Heart right ventricle (tissue), 16 donors: ENCODE results near the gene SCGB1D4. TPM values are rescaled to one million over a fixed set of nuclear protein-coding genes. Genes with fewer than 3 reads are reported as not detected.

Experiments used
- ATAC-seq, 8 donors: fragments of 200-7000 bp; cut with Tn5 transposase; one replicate each; pipeline ENCODE4 v1.9.1; 2020; ENCODE audit warnings: mild to moderate bottlenecking in 8 of 8, moderate library complexity in 8 of 8, moderate number of reproducible peaks in 1 of 8
- DNase-seq, 2 donors: peaks; one replicate each; pipeline ENCODE4 v3.0.0-alpha.2; 2020
- H3K27ac ChIP-seq, 10 donors: fragments of 200-600 bp; sonication (generic) in 2 of 10; one replicate each; pipeline versions ENCODE4 v1.5.0 to v1.8.0; 2020 to 2022; ENCODE audit warnings: mild to moderate bottlenecking in 3 of 10
- H3K27me3 ChIP-seq, 7 donors: fragments of 200-600 bp; one replicate each; pipeline ENCODE4 v1.8.0; 2021 to 2022; ENCODE audit warnings: mild to moderate bottlenecking in 2 of 7
- H3K36me3 ChIP-seq, 9 donors: fragments of 200-600 bp; sonication (generic) in 1 of 9; one replicate each; pipeline versions ENCODE4 v1.5.0 to v1.8.0; 2020 to 2022; ENCODE audit warnings: mild to moderate bottlenecking in 2 of 9
- H3K4me1 ChIP-seq, 9 donors: fragments of 200-600 bp; sonication (generic) in 1 of 9; one replicate each; pipeline versions ENCODE4 v1.5.0 to v1.8.0; 2020 to 2022; ENCODE audit warnings: mild to moderate bottlenecking in 4 of 9
- H3K4me3 ChIP-seq, 10 donors: fragments of 200-600 bp; sonication (generic) in 2 of 10; one replicate each; pipeline versions ENCODE4 v1.5.0 to v1.8.0; 2020 to 2022; ENCODE audit warnings: mild to moderate bottlenecking in 7 of 10, moderate library complexity in 2 of 10
- H3K9me3 ChIP-seq, 11 donors: fragments of 200-600 bp in 10 of 11; sonication (generic) in 2 of 11; one replicate each; pipeline versions ENCODE4 v1.5.0 to v1.8.0; 2013 to 2022; ENCODE audit warnings: mild to moderate bottlenecking in 2 of 11, control low read depth in 1 of 11, moderate library complexity in 1 of 11
- CTCF ChIP-seq, 9 donors: fragments of 200-600 bp; sonication (generic) in 2 of 9; IDR thresholded peaks; one replicate each; pipeline versions ENCODE4 v1.5.0 to v1.8.0; 2021 to 2022; ENCODE audit warnings: antibody characterized with exemption in 9 of 9, mild to moderate bottlenecking in 5 of 9, moderate library complexity in 1 of 9
- WGBS, 2 donors: extraction: QIAGEN DNeasy Blood & Tissue Kit; methylation state at CpG; one replicate each; pipeline ENCODE4 v1.1.7; 2013; ENCODE audit warnings: inconsistent platforms in 1 of 2; 5-methylcytosine and 5-hydroxymethylcytosine counted together
- intact Hi-C, 10 donors: fragments of 100-400 bp; cut with DNase I; formaldehyde crosslinking; loops; one replicate each; pipeline versions ENCODE4 v1.11.1 to v1.14.2; 2022
- polyA plus RNA-seq, 2 donors: library from polyadenylated mRNA; stranded (reverse); fragments of 200-250 nt; gene quantifications; one replicate each; pipeline ENCODE4 v1.2.3, GENCODE V29; 2013
- total RNA-seq, 10 donors: library from RNA; stranded (reverse); fragmentation: NEBNext Ultra II Directional in 3 of 10; extraction: Animal tissue kit (Norgen Biotek cat#: 25700) in 3 of 10; gene quantifications; one replicate each; pipeline versions ENCODE4 v1.2.1 to v1.2.4, GENCODE V29; 2021 to 2023
- donor health status: Arrhythmogenic right ventricular cardiomyopathy.
- donor health status: ischemic (EF 13 %, LVEDD 7.1; RV severe dilation, severe dysfunction).
- donor health status: healthy with polysubstance abuse.
- donor health status: DM: no; HTN: yes; CAD: no.
- donor health status: DM: no; HTN: no; CAD: no.
- donor health status: ischemic (EF 25% LVEDD 6.9; RV normal size, moderate dysfunction).
- donor health status: ischemic (EF 25% LVEDD 5.7; RV mildly dilated, moderate dysfunction).
- donor health status: healthy.
- donor health status: DM: yes; HTN: yes; CAD: no.
- donor health status: Ischemic cardiomyopathy.
- donor health status: ischemic (EF 35%, LVEDD 5.7; RV mildly dilated, moderate dysfunction).
- donor health status: nonischemic (EF 11% LVEDD 7.7; RV severe dilation, severe dysfunction).
- donor health status: DM: yes; HTN: yes; CAD: no.
- donor health status: PGD.
- donor health status: ischemic (EF 29% LVEDD 5.4; RV normal size, mild dysfunction).
- donor health status: nonischemic (EF 23%, LVEDD 6.1; RV moderate dilation, normal function).

The SCGB1D4 gene
- total and polyA plus RNA-seq, 12 donors = not detected

DNA sequence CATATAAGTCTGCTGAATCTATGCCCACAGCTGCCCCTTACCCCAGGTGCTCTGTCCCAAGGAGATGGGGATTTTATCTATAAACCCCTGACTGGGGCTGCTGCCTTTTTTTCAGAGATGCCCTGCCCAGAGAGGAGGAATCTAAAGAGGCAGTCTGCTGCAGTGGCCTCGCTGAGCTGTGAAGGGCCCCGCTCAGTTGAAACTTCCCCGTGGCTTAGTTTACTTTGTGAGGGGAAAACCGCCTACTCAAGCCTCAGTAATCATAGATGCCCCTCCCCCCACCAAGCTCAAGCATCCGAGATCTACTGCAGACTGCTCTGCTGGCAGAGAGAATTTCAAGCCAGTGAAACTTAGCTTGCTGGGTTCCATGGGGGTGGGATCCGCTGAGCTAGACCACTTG, 7.4 kb upstream of the SCGB1D4 start:
- Histone ChIP-seq H3K27me3 (peaks cover 0 to 23% (median 19%) of the 10 kb centered on the region in 7 donors), H3K36me3 (no peaks in the 10 kb centered on the region), H3K9me3 (peaks cover 0 to 15% (median 7%) of the 10 kb centered on the region in 11 donors), H3K4me3 (no peak overlapping the region), H3K4me1 (peaks cover 0 to 4% (median 0%) of the 10 kb centered on the region in 9 donors), H3K27ac (no peak overlapping the region)
- DNase-seq (no peak), ATAC-seq (no peak)
- no peak for TF ChIP-seq CTCF (IDR thresholded peaks at IDR 0.05)
- intact Hi-C loops = loop anchor here in 1 of 10 donors (10.0 kb wide), 1 partner anchor 81 kb away; no protein-coding TSS in a partner anchor
- WGBS, 2 donors = 50 to 59% methylated on average over 6 of the region's 6 CpGs

GRCh38 chr11:62295504-62295903, 3.4 kb downstream of the SCGB1D4 start:
- no peaks in the 10 kb centered on the region for H3K4me1 ChIP-seq
- no peak for TF ChIP-seq CTCF (IDR thresholded peaks at IDR 0.05)
- intact Hi-C loops = no loop called here
- no peaks in the 10 kb centered on the region for H3K9me3 ChIP-seq
- H3K27me3 ChIP-seq = peaks cover 0 to 41% (median 18%) of the 10 kb centered on the region in 7 donors
- DNase-seq = no peak
- 37 to 42% methylated on average over 2 of the region's 2 CpGs for WGBS, 2 donors
- H3K27ac ChIP-seq = no peak overlapping the region
- no peaks in the 10 kb centered on the region for H3K36me3 ChIP-seq
- peak in 1 of 8 donors; percentile 42 for ATAC-seq
- H3K4me3 ChIP-seq = no peak overlapping the region

DNA sequence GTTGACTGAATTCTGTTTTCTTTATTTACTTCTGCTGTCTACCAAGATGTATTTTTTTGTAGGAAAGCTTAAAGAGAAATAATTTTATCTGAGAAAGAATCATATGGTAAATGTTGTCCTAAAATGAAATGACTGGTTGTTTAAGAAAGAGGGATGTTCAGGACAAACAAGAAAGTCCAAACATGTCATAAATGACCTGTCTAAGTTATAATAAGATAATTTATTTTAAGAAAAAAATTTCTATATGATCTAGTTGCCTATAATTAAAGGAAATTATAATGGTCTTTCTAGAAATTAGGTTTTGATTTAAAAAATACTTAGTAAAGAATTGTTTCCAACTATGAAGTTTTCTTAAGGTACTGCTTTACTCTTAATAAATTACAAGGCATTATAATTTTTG, 18.4 kb downstream of the SCGB1D4 start:
- Histone ChIP-seq H3K27ac (no peak overlapping the region), H3K36me3 (no peaks in the 10 kb centered on the region), H3K4me3 (no peak overlapping the region), H3K4me1 (no peaks in the 10 kb centered on the region), H3K27me3 (peaks cover 0 to 15% (median 0%) of the 10 kb centered on the region in 7 donors), H3K9me3 (peaks cover 0 to 15% (median 0%) of the 10 kb centered on the region in 11 donors)
- no peak for ATAC-seq
- DNase-seq = no peak
- no peak for TF ChIP-seq CTCF (IDR thresholded peaks at IDR 0.05)
- intact Hi-C loops = no loop called here

- Histone ChIP-seq H3K4me1 (no peaks in the 10 kb centered on the region), H3K4me3 (no peak overlapping the region), H3K27me3 (peaks cover 0 to 20% (median 7%) of the 10 kb centered on the region in 7 donors), H3K9me3 (no peaks in the 10 kb centered on the region), H3K27ac (no peak overlapping the region), H3K36me3 (no peaks in the 10 kb centered on the region)
- WGBS, 2 donors = 64 to 74% methylated on average over 7 of the region's 7 CpGs
- no peak for TF ChIP-seq CTCF (IDR thresholded peaks at IDR 0.05)
- intact Hi-C loops = no loop called here
- ATAC-seq (no peak), DNase-seq (no peak)
Observed at GRCh38 chr11:62273789-62274275, 25.0 kb downstream of the SCGB1D4 start.
